ENCODE results near the gene SF1.

DNA sequence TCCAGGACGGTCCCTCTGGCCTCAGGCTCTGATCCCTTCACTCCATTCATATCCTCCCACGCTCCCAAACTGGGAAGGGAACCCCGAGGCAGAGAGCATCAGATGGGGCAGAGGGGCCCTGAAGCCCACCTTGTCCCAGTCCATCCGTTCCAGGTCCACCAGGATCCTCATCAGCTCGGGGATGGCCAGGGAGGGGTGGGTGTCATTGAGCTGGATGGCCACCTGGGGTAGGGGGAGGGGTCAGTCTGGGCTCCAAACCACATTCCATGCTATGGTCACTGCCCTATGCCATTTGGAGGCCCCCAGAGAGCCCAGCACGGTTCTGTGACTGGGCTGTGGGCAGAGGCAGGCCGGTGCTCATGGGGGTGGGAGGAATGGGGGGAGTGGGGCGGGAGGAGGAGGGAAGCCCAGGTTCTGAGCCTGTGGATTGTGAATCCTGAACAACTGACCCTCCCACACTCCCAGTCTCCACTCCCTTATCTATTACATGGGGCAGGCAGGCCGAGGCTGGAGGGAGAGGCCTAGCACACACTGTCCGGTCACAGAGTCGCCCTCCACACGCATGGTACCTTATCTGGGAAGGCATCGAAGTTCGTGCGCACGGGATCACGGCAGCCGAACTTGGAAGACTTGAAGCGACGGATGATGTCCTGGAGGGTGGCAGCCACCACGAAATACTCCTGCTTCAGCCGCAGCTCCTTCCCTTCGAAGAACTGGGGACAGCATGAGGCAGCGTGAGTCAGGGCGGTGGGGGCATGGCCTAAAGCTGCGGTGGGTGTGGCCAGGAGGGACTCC lies 24.0 kb downstream of the SF1 start:
- TF ChIP-seq EZH2phosphoT487 (IDR thresholded peaks at IDR 0.05; ENCODE audit: borderline replicate concordance, low read depth, low read length) = no peak
- TF ChIP-seq, protein P1, sequence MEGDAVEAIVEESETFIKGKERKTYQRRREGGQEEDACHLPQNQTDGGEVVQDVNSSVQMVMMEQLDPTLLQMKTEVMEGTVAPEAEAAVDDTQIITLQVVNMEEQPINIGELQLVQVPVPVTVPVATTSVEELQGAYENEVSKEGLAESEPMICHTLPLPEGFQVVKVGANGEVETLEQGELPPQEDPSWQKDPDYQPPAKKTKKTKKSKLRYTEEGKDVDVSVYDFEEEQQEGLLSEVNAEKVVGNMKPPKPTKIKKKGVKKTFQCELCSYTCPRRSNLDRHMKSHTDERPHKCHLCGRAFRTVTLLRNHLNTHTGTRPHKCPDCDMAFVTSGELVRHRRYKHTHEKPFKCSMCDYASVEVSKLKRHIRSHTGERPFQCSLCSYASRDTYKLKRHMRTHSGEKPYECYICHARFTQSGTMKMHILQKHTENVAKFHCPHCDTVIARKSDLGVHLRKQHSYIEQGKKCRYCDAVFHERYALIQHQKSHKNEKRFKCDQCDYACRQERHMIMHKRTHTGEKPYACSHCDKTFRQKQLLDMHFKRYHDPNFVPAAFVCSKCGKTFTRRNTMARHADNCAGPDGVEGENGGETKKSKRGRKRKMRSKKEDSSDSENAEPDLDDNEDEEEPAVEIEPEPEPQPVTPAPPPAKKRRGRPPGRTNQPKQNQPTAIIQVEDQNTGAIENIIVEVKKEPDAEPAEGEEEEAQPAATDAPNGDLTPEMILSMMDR (conservative IDR thresholded peaks at IDR 0.05; ENCODE audit: low read length) = no peak
